Measurements from ENCODE around the gene AVEN.
"Not testable (repeated sequence)": the region's sequence is repeated elsewhere in the genome, so short reads cannot be mapped to it uniquely, and the experiment has no call there.

Gene AVEN, protein sequence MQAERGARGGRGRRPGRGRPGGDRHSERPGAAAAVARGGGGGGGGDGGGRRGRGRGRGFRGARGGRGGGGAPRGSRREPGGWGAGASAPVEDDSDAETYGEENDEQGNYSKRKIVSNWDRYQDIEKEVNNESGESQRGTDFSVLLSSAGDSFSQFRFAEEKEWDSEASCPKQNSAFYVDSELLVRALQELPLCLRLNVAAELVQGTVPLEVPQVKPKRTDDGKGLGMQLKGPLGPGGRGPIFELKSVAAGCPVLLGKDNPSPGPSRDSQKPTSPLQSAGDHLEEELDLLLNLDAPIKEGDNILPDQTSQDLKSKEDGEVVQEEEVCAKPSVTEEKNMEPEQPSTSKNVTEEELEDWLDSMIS

GRCh38 chr15:34038871-34039789, at the start of gene AVEN:
AVEN (minus strand) TSS chr15:34039204; CDS start chr15:34039046, 158 bp downstream.
- peak; percentile 64 to 68 for DNase-seq

DNA sequence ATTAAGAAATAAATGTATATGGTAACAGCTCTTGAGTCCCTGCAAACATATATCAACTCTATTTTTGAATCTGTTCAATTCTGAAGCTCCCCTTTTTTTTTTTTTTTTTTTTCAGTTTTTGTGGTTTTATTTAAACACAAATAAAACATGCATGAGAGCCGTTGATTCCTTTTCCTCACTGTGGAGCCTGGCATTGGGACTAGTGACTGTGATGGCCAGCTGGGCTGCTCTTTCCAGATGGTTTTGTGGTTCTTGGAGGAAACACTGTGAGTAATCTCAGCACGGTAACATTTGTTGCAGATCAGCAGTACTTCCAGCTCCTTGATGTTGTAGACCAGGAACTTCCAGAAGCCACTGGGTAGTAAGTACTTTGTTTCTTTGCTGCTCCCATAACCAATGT, 46.7 kb upstream of the AVEN start:
- DNase-seq = no peak

GRCh38 chr15:34084086-34084485, 45.1 kb upstream of the AVEN start:
- no peak for DNase-seq

DNA sequence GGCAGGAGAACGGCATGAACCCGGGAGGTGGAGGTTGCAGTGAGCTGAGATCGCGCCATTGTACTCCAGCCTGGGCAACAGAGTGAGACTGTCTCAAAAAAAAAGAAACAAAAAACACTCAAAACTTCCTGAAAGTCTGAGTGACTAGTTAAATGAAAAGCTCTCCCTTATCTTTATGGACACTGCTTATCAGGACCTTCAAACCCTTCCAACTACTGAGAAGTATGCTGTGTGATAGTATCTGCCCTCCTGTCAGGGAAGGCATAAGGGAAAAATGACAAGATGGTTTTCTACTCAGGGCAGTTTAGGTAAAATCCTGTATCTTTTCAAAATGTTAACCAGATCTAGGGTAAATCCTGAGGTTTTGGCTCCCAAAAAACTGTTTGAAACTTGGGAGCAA, 40.9 kb upstream of the AVEN start:
- no peak for DNase-seq

- no peak for DNase-seq
These were observed 39.9 kb upstream of the AVEN start for GRCh38 chr15:34078900-34079299.

DNA sequence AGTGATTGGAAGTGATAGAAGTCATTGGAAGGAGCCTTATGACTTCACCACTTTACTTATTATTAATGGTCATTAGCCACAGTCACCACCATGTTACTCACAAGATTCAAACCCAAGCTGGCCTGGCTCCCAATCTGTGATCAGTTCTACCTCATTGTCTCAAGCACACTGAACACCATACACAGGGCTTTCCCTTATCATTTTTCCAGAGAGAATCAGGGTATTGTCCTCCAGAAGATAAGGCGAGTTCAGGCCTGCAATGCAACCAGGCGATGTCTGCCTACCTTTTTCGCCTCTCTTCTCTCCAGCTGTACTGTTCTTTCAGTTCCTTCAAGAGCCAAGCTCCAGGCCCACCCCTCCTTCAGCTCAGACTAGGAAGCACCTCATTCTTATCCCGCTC, 37.8 kb upstream of the AVEN start:
- no peak for DNase-seq

GRCh38 chr15:34070003-34070402, 31.0 kb upstream of the AVEN start:
- DNase-seq = no peak

DNA sequence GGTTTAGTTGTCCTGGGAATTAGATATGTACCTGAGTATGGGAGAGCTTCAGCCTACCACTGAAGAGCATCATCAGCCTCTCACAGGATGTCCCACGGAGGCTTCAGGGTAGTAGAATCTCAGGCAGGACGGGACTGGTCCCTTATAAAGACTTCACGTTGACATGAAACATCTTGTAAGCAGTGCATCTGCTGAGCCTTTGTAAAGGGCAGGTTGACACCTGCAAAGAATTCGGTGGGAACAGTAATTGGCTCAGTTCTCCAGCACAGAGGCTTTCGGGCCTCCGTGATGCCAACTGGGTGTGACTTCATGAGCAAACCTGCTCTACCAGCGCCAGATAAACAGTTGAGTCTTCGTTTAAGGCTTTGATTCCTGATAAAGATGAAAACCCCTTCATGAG, 26.9 kb upstream of the AVEN start:
- no peak for DNase-seq

- DNase-seq = no peak
These were observed 26.3 kb upstream of the AVEN start for GRCh38 chr15:34065261-34065660.

- DNase-seq = no peak
These were observed 25.4 kb upstream of the AVEN start for GRCh38 chr15:34064438-34064837.

DNA sequence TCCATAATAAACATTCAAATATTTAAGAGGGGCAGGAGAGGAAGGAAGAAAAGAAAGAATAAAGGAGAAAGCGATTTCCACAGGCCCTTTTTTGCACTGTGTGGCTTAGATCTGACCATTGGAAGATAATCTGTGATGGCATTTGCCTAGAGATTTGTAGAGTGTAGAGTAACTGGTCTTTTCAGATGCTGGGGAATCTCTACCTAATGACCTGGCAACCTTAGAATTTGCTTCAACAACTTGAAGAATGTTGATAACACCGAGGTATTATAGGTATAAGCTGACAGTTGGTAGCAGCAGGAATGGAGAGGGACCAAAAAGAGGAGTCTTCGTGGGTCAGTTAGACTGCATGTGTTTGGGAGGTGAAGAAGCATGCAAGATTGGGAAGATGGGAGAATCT, 20.9 kb upstream of the AVEN start:
- no peak for DNase-seq

DNA sequence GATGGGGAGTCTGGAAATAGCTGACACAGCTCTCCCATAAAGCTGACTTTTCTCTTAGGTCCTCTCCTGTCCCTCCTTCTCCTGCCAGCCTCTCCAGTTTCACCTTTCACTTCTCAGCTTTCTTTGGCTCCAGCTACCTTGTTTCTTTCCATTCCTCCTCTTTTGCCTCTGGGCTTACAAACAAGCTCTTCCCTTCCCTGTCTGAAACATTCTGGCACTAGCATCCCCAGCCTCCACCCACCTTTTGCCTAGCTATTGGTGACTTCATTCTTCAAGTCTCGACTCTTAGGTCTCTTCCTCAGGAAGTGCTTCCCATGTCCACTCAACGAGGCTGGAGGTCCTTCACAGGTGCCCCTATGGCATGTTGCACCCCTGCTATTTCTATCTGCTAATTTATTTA, 20.5 kb upstream of the AVEN start:
- no peak for DNase-seq

DNA sequence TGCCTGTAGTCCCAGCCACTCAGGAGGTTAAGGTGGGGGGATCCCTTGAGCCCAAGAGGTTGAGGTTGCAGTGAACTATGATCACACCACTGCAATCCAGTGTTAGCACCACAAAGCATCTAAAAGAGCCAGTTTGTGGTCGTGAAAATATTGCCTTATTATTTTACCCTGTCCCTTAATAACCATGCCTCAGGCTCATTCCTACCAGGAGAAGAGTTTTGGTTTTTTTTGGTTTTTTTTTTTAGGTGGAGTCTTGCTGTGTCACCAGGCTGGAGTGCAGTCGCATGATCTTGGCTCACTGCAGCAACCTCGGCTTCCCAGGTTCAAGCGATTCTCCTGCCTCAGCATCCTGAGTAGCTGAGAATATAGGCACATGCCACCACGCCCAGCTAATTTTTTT, 17.9 kb upstream of the AVEN start:
- DNase-seq = no peak

- no peak for DNase-seq
These were observed 17.0 kb upstream of the AVEN start for GRCh38 chr15:34055868-34056595.

GRCh38 chr15:34054081-34054707, 15.2 kb upstream of the AVEN start:
- no peak for DNase-seq

GRCh38 chr15:34050385-34050784, 11.4 kb upstream of the AVEN start:
- DNase-seq = not testable (repeated sequence)

GRCh38 chr15:34049112-34049511, 10.1 kb upstream of the AVEN start:
- no peak for DNase-seq

DNA sequence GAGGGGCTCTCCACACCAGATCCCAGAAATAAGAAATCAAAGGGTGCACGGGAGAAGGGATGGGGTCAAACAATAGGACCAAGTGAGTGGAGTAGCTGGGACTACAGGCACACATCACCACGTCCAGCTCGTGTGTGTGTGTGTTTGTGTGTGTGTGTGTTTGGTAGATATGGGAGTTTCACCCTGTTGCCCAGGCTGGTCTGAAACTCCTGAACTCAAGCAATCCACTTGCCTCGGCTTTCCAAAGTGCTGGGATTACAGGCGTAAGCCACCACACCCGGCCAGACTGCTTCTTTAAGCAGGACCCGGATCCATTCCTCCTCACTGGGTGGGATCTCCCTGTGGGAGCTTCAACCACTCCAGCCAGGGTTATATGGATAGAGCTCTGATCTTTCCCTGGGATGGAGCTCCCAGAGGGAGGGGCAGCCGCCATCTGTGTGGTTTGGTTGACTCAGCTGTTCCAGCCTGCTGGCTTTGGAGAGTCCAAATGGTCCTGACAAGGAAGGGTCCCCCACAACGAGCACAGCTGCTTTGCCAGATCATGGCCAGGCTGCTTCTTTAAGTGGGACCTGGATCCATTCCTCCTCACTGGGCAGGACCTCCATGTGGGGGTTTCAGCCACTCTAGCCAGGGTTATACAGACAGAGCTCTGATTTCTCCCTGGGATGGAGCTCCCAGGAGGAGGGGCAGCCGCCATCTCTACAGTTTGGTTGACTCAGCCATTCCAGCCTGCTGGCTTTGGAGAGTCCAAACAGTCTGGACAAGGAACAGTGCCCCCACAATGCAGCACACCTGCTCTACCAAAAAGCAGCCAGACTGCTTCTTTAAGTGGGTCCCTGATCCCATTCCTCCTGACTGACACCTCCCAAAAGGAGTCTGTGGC, 9.1 kb upstream of the AVEN start:
- DNase-seq = no peak

DNA sequence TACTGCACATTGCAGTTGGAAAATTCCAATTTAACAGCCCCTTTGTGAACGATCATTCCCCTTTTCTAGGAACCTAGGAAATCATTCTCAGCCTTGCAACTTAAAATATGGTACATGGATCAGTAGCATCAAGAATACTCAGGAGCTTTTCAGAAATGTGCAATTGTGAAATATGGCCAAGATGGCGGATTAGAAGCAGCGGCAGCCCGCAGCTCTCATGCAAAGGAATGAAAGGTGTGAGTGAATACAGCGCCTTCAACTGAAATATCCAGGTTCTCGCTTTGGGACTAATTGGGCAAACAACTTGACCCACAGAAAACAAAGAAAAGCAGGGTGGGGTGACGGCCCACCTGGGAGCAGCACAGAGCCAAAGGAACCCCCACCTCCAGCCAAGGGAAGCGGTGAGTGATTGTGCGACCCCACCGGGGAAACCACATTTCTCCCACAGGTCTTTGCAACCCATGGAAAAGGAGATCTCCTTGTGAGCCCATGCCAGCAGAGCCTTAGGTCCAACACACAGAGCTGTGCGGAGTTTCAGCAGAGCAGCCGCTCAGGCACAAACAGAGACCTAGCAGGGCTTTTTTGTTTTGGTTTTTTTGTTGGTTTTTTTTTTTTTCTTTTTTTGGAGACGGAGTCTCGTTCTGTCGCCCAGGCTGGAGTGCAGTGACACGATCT, 7.6 kb upstream of the AVEN start:
- DNase-seq = no peak

DNA sequence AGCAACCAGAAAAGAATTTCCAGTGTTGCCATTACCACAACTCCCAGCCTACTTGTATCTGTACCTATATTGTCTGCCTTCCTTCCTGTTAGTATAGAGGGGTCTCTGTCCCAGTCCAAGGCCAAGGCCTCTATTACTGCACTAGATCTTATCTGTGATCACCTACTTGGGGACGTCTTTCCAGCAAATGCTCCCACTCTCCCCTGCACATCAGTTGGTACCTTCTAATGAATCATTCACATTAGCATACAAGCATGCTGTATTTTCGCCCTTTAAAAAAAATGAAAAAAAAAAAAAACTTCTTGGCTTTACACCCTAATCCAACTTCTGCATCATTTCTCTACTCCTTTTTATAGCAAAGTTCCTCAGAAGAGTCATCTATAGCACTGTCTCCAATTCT, 4.8 kb upstream of the AVEN start:
- DNase-seq = no peak

DNA sequence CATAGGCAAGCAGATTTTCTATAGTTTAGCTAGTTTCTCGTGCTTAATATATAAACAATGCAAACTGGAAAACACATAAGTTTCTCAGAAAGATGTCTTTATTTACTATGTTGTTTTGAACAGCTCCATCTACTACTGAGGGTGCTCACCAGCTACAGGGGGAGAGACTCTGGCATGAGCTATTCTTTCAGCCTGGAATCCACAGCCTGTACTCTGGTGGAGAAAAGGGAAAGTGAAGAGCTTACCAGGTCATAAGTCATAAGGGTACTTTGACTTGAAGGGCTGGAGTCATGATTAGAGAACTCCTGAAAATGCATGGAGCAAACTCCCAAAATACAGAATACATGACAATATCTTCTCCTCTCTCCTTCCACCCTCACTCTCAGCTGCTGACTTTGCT, 4.4 kb upstream of the AVEN start:
- DNase-seq = no peak

DNA sequence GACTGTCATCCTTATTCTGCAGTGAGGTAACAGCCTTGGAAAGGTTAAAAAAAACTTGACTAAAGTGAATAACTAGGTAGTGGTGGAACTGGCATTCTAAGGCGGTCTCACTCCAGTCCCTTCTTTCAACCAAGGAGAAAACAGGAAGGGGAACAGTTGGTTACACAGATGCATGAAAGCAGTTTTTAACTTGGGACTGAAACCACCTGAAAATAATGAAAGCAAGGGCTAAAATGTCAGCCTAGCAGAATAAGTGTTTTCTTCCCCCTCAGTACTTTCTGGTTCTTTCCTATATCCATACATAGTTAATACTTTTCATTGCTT, 748 bp upstream of the AVEN start:
- no peak for DNase-seq
